IMR-90 (cell line): ENCODE results near the gene NR1D1. TPM values are rescaled to one million over a fixed set of nuclear protein-coding genes. Genes with fewer than 3 reads are reported as not detected.

ENCODE experiments used
- ATAC-seq: fragments of 200-7000 bp; cut with Tn5 transposase; 2 replicates; pipeline ENCODE4 v1.9.1; 2020; ENCODE audit warnings: low read depth, mild to moderate bottlenecking, moderate library complexity
- BruUV-seq: library from RNA; stranded (reverse); fragments of 400-500 nt; replicated peaks from 2 replicates; lab custom pipeline; 2021; lab: Mats Ljungman, UMichigan
- CTCF ChIA-PET: fragments of 300-600 bp; formaldehyde crosslinking; extraction: SDS; loops from one replicate; lab custom pipeline; 2021; ENCODE audit warnings: antibody characterized with exemption; lab: Yijun Ruan, JAX
- POLR2A ChIA-PET: fragments of 300-600 bp; sonication (Branson Sonifier 250); formaldehyde crosslinking; loops from one replicate; lab custom pipeline; 2022; ENCODE audit warnings: antibody characterized with exemption; ENCODE audit not compliant: unreplicated experiment; lab: Charles Lee
- DNase-seq: peaks from one replicate; pipeline ENCODE4 v3.0.0; 2013
- H2AFZ ChIP-seq: replicated peaks from 2 replicates; pipeline ENCODE3; 2013; ENCODE audit warnings: low read length, mild to moderate bottlenecking; ENCODE audit not compliant: poor library complexity
- H2AK5ac ChIP-seq: 2 replicates; pipeline ENCODE4 v1.6.1; 2013; ENCODE audit warnings: low read depth, low read length, inconsistent platforms
- H2AK9ac ChIP-seq: replicated peaks from 2 replicates; pipeline ENCODE3; 2013; ENCODE audit warnings: mild to moderate bottlenecking, low read depth, low read length, moderate library complexity; ENCODE audit not compliant: poor library complexity
- H2BK120ac ChIP-seq: 2 replicates; pipeline ENCODE4 v1.6.1; 2013; ENCODE audit warnings: low read depth, low read length, inconsistent platforms
- H2BK15ac ChIP-seq: 3 replicates; pipeline ENCODE4 v1.6.1; 2013; ENCODE audit warnings: low read depth, low read length, inconsistent platforms
- H2BK20ac ChIP-seq: 2 replicates; pipeline ENCODE4 v1.6.1; 2013; ENCODE audit warnings: low read depth, mild to moderate bottlenecking, inconsistent platforms, low read length, moderate library complexity
- H2BK5ac ChIP-seq: 2 replicates; pipeline ENCODE4 v1.6.1; 2013; ENCODE audit warnings: mild to moderate bottlenecking, low read depth, low read length, inconsistent platforms; ENCODE audit not compliant: poor library complexity, severe bottlenecking
- H3K14ac ChIP-seq: replicated peaks from 2 replicates; pipeline ENCODE4 v1.6.1; 2013; ENCODE audit warnings: low read depth, low read length, inconsistent platforms
- H3K18ac ChIP-seq: 2 replicates; pipeline ENCODE4 v1.6.1; 2013; ENCODE audit warnings: low read depth, low read length, control low read depth
- H3K23ac ChIP-seq: 2 replicates; pipeline ENCODE4 v1.6.1; 2013; ENCODE audit warnings: low read depth, low read length, inconsistent platforms
- H3K27ac ChIP-seq: 2 replicates; pipeline ENCODE4 v1.5.1; 2013; ENCODE audit warnings: mild to moderate bottlenecking, control low read depth, low read length; ENCODE audit not compliant: insufficient read depth
- H3K27me3 ChIP-seq: 2 replicates; pipeline ENCODE4 v1.6.1; 2013; ENCODE audit warnings: low read length; ENCODE audit not compliant: control insufficient read depth, insufficient read depth
- H3K36me3 ChIP-seq: 2 replicates; pipeline ENCODE4 v1.6.1; 2013; ENCODE audit warnings: low read length, mixed read lengths; ENCODE audit not compliant: control insufficient read depth, insufficient read depth
- H3K4ac ChIP-seq: 2 replicates; pipeline ENCODE4 v1.6.1; 2013; ENCODE audit warnings: low read depth, low read length, inconsistent platforms
- H3K4me1 ChIP-seq: 2 replicates; pipeline ENCODE4 v1.6.1; 2013; ENCODE audit warnings: low read length, mixed read lengths; ENCODE audit not compliant: control insufficient read depth, insufficient read depth
- H3K4me2 ChIP-seq: 2 replicates; pipeline ENCODE4 v1.6.1; 2013; ENCODE audit warnings: low read depth, mild to moderate bottlenecking, control low read depth, low read length, moderate library complexity
- H3K4me3 ChIP-seq: 2 replicates; pipeline ENCODE4 v1.5.1; 2013; ENCODE audit warnings: low read depth, mild to moderate bottlenecking, control low read depth, low read length, moderate library complexity; ENCODE audit not compliant: insufficient read depth
- H3K56ac ChIP-seq: 2 replicates; pipeline ENCODE4 v1.6.1; 2013; ENCODE audit warnings: low read length, inconsistent platforms; ENCODE audit not compliant: insufficient read depth; ENCODE audit errors: extremely low read depth
- H3K79me1 ChIP-seq, 2 experiments: 2 replicates each; pipeline ENCODE4 v1.6.1; 2013; ENCODE audit warnings: low read length in 2 of 2, inconsistent platforms in 1 of 2, low read depth in 1 of 2
- H3K9ac ChIP-seq: 2 replicates; pipeline ENCODE4 v1.6.1; 2013; ENCODE audit warnings: low read depth, low read length, control low read depth
- H3K9me1 ChIP-seq: 2 replicates; pipeline ENCODE4 v1.6.1; 2013; ENCODE audit warnings: low read length, inconsistent platforms; ENCODE audit not compliant: insufficient read depth
- H3K9me3 ChIP-seq: 2 replicates; pipeline ENCODE4 v1.6.1; 2013; ENCODE audit warnings: low read length; ENCODE audit not compliant: control insufficient read depth, insufficient read depth
- H4K20me1 ChIP-seq: 2 replicates; pipeline ENCODE4 v1.6.1; 2013; ENCODE audit warnings: low read length, inconsistent platforms; ENCODE audit not compliant: insufficient read depth
- H4K5ac ChIP-seq: 2 replicates; pipeline ENCODE4 v1.6.1; 2013; ENCODE audit warnings: mild to moderate bottlenecking, low read depth, low read length, control low read depth
- H4K8ac ChIP-seq, 2 experiments: 2 replicates each; pipeline ENCODE4 v1.6.1; 2013; ENCODE audit warnings: low read depth in 2 of 2, low read length in 2 of 2, control low read depth in 1 of 2, inconsistent platforms in 1 of 2
- H4K91ac ChIP-seq: 2 replicates; pipeline ENCODE4 v1.6.1; 2013; ENCODE audit warnings: low read depth, low read length, inconsistent platforms; ENCODE audit not compliant: insufficient read depth
- BHLHE40 ChIP-seq: fragments of 150-350 bp; IDR thresholded peaks from 2 replicates; pipeline ENCODE4 v1.6.1; 2016; ENCODE audit warnings: mild to moderate bottlenecking, low read depth, low read length
- CEBPB ChIP-seq: IDR thresholded peaks from 2 replicates; pipeline ENCODE4 v1.6.1; 2012; ENCODE audit warnings: low read depth, low read length, improper control_type of control experiment
- CHD1 ChIP-seq: IDR thresholded peaks from 2 replicates; pipeline ENCODE4 v1.6.1; 2012; ENCODE audit warnings: low read depth, low read length, improper control_type of control experiment
- FOS ChIP-seq: fragments of 150-350 bp; IDR thresholded peaks from 2 replicates; pipeline ENCODE4 v1.6.1; 2016; ENCODE audit warnings: low read depth, low read length
- MAFK ChIP-seq: IDR thresholded peaks from 2 replicates; pipeline ENCODE4 v1.6.1; 2012; ENCODE audit warnings: low read depth, low read length, improper control_type of control experiment
- MAZ ChIP-seq: IDR thresholded peaks from 2 replicates; pipeline ENCODE4 v1.6.1; 2012; ENCODE audit warnings: low read depth, mild to moderate bottlenecking, low read length, improper control_type of control experiment, moderate library complexity, borderline replicate concordance
- MXI1 ChIP-seq: IDR thresholded peaks from 2 replicates; pipeline ENCODE4 v1.6.1; 2012; ENCODE audit warnings: low read depth, mild to moderate bottlenecking, low read length, moderate library complexity, borderline replicate concordance
- NFE2L2 ChIP-seq: fragments of 150-350 bp; IDR thresholded peaks from 2 replicates; pipeline ENCODE4 v1.6.1; 2016; ENCODE audit warnings: low read depth, mild to moderate bottlenecking, low read length
- POLR2A ChIP-seq: IDR thresholded peaks from 2 replicates; pipeline ENCODE4 v1.6.1; 2012; ENCODE audit warnings: mild to moderate bottlenecking, low read depth, low read length
- RAD21 ChIP-seq: IDR thresholded peaks from 2 replicates; pipeline ENCODE4 v1.6.1; 2012; ENCODE audit warnings: low read length, improper control_type of control experiment
- RCOR1 ChIP-seq: IDR thresholded peaks from 2 replicates; pipeline ENCODE4 v1.6.1; 2012; ENCODE audit warnings: mild to moderate bottlenecking, low read length, improper control_type of control experiment; ENCODE audit not compliant: insufficient replicate concordance
- RFX5 ChIP-seq: IDR thresholded peaks from 2 replicates; pipeline ENCODE4 v1.8.0; 2012; ENCODE audit warnings: low read depth, mild to moderate bottlenecking, low read length, moderate library complexity
- SMC3 ChIP-seq: fragments of 150-350 bp; IDR thresholded peaks from 2 replicates; pipeline ENCODE4 v1.6.1; 2016; ENCODE audit warnings: low read depth, mild to moderate bottlenecking, antibody characterized with exemption, low read length, moderate library complexity
- WGBS, 2 experiments: methylation state at CpG; one replicate each; pipeline versions ENCODE4 v1.1.5 to v1.1.7; 2013; ENCODE audit warnings: missing lambda C conversion rate in 2 of 2; ENCODE audit not compliant: insufficient read length in 1 of 2; ENCODE audit errors: extremely low coverage in 2 of 2; 5-methylcytosine and 5-hydroxymethylcytosine counted together
- dilution Hi-C: fragments of 300-500 bp; cut with HindIII; formaldehyde crosslinking; loops from one replicate; pipeline ENCODE4 v1.14.3; 2018; ENCODE audit warnings: low sequenced_read_pairs; ENCODE audit not compliant: unreplicated experiment
- in situ Hi-C: fragments of 300-500 bp; cut with MboI; formaldehyde crosslinking; loops from 3 replicates; pipeline ENCODE4 v1.14.3; 2019; ENCODE audit warnings: low sequenced_read_pairs, inconsistent platforms, mixed read lengths
- intact Hi-C: fragments of 100-400 bp; cut with micrococcal nuclease; formaldehyde crosslinking; loops from 2 replicates; pipeline ENCODE4 v1.10.0; 2022
- polyA plus RNA-seq, 3 experiments: library from polyadenylated mRNA; depleted of rRNA; stranded (reverse); fragments of >200 nt; gene quantifications; 2 replicates each; pipeline ENCODE4 v1.2.3, GENCODE V29; 2012; ENCODE audit warnings: low replicate concordance in 1 of 3
- total RNA-seq: library from RNA; depleted of rRNA; stranded (reverse); fragments of >200 nt; gene quantifications from 2 replicates; pipeline ENCODE4 v1.2.3, GENCODE V29; 2012
- TF ChIP-seq, protein P1 (sequence below): fragments of 150-350 bp; IDR thresholded peaks from 2 replicates; pipeline ENCODE4 v1.6.1; 2016; ENCODE audit warnings: low read depth, mild to moderate bottlenecking, low read length, moderate library complexity, borderline replicate concordance
- TF ChIP-seq, protein P2 (sequence below): conservative IDR thresholded peaks from 2 replicates; pipeline ENCODE4 v1.5.1; 2012; ENCODE audit warnings: mild to moderate bottlenecking, low read depth, low read length, improper control_type of control experiment
- TF ChIP-seq, protein P3 (sequence below): fragments of 150-350 bp; IDR thresholded peaks from 2 replicates; pipeline ENCODE4 v1.6.1; 2017; ENCODE audit warnings: mild to moderate bottlenecking, antibody characterized with exemption, low read length, low read depth

NR1D1 gene
- total and polyA plus RNA-seq, 2 of the 4 experiments (the other 2 are of a cell fraction): 0.36 to 7.2 TPM

DNA sequence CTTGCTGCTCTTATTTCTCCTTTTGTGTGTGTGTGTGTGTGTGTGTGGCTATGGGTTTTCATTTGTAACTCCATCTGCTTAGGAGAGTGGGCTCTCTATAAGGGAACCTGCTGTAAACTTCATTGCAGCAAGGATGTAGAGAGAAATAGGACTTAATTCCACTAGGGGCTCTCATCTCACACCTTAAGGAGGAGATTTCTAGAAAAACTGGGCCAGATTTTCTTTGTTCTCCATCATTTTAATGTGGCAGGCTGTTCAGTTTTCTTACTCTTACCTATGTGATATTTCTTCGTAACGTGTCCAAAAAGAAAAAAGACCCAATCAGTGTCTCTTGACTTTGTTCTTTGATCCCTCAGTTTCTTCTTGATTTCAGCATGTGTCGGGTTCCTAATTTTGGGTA is 35.4 kb upstream of the NR1D1 start:
- Histone ChIP-seq H3K18ac (no peak overlapping the region), H2BK20ac (no peak overlapping the region), H2AFZ (no peak overlapping the region), H3K9me3 (no peaks in the 10 kb centered on the region), H4K8ac (no peak overlapping the region), H3K79me1 (peaks cover 27 to 53% of the 10 kb centered on the region in 2 experiments), H3K56ac (no peak overlapping the region), H3K9me1 (peaks cover 5% of the 10 kb centered on the region; the same call in 1 of the 2 replicates), H2AK9ac (no peak overlapping the region), H3K27me3 (no peaks in the 10 kb centered on the region), H3K23ac (no peak overlapping the region), H4K91ac (no peak overlapping the region), H3K4me3 (no peak overlapping the region), H3K4ac (no peak overlapping the region), H3K4me1 (peaks cover 4% of the 10 kb centered on the region), H3K14ac (no peak overlapping the region), H3K4me2 (no peak overlapping the region), H2BK120ac (no peak overlapping the region), H3K27ac (no peak overlapping the region), H3K9ac (no peak overlapping the region), H3K36me3 (peaks cover 43% of the 10 kb centered on the region), H4K20me1 (peaks cover 4% of the 10 kb centered on the region; the same call in 1 of the 2 replicates), H2BK15ac (no peak overlapping the region), H2BK5ac (no peak overlapping the region), H4K5ac (no peak overlapping the region), H2AK5ac (no peak overlapping the region)
- DNase-seq (no peak), ATAC-seq (no peak)
- BruUV-seq: TSS peak; percentile 71
- ChIA-PET POLR2A (no interaction called here), CTCF (interaction anchor here (0.7 kb wide), 1 partner anchor 23 kb away, joined by 3 read pairs; no protein-coding TSS in a partner anchor)
- intact Hi-C loops: no loop called here
- in situ Hi-C loops: no loop called here
- dilution Hi-C loops: no loop called here
- WGBS, 2 experiments: 100% methylated on average over 1 of the region's 3 CpGs; no CpG with 5 or more reads in 1 of the 2 experiments
- TF ChIP-seq CHD1 (no peak), FOS (no peak), RCOR1 (no peak), MAZ (no peak), MXI1 (no peak), MAFK (no peak), POLR2A (no peak), BHLHE40 (no peak), NFE2L2 (no peak), CEBPB (no peak), SMC3 (no peak), RAD21 (no peak), RFX5 (no peak)
- TF ChIP-seq, protein P1, sequence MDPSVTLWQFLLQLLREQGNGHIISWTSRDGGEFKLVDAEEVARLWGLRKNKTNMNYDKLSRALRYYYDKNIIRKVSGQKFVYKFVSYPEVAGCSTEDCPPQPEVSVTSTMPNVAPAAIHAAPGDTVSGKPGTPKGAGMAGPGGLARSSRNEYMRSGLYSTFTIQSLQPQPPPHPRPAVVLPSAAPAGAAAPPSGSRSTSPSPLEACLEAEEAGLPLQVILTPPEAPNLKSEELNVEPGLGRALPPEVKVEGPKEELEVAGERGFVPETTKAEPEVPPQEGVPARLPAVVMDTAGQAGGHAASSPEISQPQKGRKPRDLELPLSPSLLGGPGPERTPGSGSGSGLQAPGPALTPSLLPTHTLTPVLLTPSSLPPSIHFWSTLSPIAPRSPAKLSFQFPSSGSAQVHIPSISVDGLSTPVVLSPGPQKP: no peak
- TF ChIP-seq, protein P2, sequence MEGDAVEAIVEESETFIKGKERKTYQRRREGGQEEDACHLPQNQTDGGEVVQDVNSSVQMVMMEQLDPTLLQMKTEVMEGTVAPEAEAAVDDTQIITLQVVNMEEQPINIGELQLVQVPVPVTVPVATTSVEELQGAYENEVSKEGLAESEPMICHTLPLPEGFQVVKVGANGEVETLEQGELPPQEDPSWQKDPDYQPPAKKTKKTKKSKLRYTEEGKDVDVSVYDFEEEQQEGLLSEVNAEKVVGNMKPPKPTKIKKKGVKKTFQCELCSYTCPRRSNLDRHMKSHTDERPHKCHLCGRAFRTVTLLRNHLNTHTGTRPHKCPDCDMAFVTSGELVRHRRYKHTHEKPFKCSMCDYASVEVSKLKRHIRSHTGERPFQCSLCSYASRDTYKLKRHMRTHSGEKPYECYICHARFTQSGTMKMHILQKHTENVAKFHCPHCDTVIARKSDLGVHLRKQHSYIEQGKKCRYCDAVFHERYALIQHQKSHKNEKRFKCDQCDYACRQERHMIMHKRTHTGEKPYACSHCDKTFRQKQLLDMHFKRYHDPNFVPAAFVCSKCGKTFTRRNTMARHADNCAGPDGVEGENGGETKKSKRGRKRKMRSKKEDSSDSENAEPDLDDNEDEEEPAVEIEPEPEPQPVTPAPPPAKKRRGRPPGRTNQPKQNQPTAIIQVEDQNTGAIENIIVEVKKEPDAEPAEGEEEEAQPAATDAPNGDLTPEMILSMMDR: no peak
- TF ChIP-seq, protein P3, sequence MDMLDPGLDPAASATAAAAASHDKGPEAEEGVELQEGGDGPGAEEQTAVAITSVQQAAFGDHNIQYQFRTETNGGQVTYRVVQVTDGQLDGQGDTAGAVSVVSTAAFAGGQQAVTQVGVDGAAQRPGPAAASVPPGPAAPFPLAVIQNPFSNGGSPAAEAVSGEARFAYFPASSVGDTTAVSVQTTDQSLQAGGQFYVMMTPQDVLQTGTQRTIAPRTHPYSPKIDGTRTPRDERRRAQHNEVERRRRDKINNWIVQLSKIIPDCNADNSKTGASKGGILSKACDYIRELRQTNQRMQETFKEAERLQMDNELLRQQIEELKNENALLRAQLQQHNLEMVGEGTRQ: no peak
